Adipocyte (in vitro differentiated cells): ENCODE data around the gene KLHL12.
A peak's percentile ranks its signal among the peaks of the same experiment; 100 is the strongest.
"Not testable (repeated sequence)": the region's sequence is repeated elsewhere in the genome, so short reads cannot be mapped to it uniquely, and the experiment has no call there.

Experiments used
- DNase-seq: peaks from one replicate; pipeline ENCODE4 v3.0.0-alpha.2; 2015; ENCODE audit warnings: low read depth
- H3K27me3 ChIP-seq: replicated peaks from 2 replicates; pipeline ENCODE4 v1.7.0; 2013; ENCODE audit warnings: mild to moderate bottlenecking, low read length, moderate library complexity; ENCODE audit not compliant: control insufficient read depth, insufficient read depth
- H3K36me3 ChIP-seq: 2 replicates; pipeline ENCODE4 v1.7.0; 2013; ENCODE audit warnings: low read length, mild to moderate bottlenecking, moderate library complexity; ENCODE audit not compliant: control insufficient read depth, insufficient read depth, severe bottlenecking
- H3K4me1 ChIP-seq: 2 replicates; pipeline ENCODE4 v1.7.0; 2013; ENCODE audit warnings: mild to moderate bottlenecking, low read length, moderate library complexity; ENCODE audit not compliant: control insufficient read depth, insufficient read depth
- H3K4me3 ChIP-seq: 2 replicates; pipeline ENCODE4 v1.7.0; 2013; ENCODE audit warnings: mild to moderate bottlenecking, low read length, moderate library complexity
- H3K9ac ChIP-seq: 2 replicates; pipeline ENCODE4 v1.7.0; 2013; ENCODE audit warnings: mild to moderate bottlenecking, low read length, moderate library complexity
- H3K9me3 ChIP-seq: 2 replicates; pipeline ENCODE4 v1.7.0; 2013; ENCODE audit warnings: mild to moderate bottlenecking, low read length, moderate library complexity; ENCODE audit not compliant: control insufficient read depth

Gene KLHL12

DNA sequence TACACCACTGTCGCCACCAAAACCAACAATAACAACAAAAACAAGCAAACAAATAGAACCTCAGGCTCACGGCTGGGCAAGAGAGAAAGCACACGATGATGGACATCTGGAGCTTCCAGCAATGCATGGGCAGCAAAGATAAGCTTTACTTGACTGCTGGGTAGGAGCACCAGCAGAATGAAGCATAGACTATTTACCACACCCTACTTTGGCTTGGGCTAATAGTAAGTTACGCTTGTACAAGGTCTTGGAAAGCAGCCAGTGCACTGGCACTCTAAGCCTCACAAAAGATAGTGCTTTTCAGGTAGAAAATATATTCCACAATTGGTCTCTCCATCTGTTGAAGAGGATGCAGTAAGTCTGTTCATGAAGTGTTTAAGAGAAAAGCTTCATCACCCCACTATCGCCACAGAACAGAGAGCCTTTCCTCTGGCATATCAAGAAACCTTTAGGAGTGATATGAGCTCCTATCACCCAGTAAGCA, 17.4 kb upstream of the KLHL12 start:
- Histone ChIP-seq H3K9ac (no peak overlapping the region), H3K9me3 (no peaks in the 10 kb centered on the region)

DNA sequence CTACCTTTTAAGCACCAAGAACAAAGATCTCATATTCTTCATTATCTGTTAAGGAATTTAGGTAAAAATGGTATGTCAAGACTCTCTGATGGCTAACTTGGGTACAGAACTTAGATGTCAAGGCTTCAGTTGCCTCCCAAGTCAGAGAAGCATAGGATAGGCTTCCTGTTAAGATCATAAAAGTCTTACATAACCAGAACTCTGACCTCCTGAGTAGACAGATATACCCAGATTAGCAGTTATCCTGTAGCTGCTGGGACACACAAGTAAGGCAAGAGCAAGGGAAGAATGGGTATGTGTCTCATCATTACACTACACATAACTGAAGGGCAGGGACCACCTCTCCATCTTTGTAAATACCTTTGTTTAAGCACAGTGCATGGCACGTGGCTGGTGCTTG, 15.4 kb upstream of the KLHL12 start:
- Histone ChIP-seq H3K4me1 (no peaks in the 10 kb centered on the region), H3K27me3 (no peaks in the 10 kb centered on the region), H3K9me3 (no peaks in the 10 kb centered on the region), H3K4me3 (no peak overlapping the region), H3K9ac (no peak overlapping the region), H3K36me3 (peaks cover 80% of the 10 kb centered on the region)
- no peak for DNase-seq

More for the DNA sequence above, 17.4 kb upstream of the KLHL12 start:
- Histone ChIP-seq H3K4me1 (no peaks in the 10 kb centered on the region), H3K4me3 (no peak overlapping the region), H3K27me3 (no peaks in the 10 kb centered on the region), H3K36me3 (peaks cover 94% of the 10 kb centered on the region)
- no peak for DNase-seq

GRCh38 chr1:202941372-202941771, 14.3 kb upstream of the KLHL12 start:
- Histone ChIP-seq H3K36me3 (peaks cover 72% of the 10 kb centered on the region), H3K4me1 (no peaks in the 10 kb centered on the region)

DNA sequence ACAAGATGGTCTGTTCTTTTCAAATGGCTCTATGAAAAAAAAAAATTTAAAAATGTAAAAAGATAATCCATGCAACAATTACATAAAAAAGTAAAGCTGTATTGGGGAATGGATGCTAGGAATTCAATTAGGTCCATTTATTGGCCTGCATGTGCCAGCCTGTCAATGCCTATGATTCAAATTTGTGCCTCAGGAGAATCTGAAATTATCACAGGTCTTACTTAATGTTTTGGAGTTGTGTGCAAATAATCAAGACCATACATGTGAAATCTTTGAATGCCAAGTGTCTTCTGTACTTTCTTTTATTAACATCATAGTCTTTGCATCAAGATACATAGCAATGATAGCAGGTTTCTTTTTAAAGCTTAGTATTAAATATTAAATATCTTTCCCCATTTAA, 13.5 kb upstream of the KLHL12 start:
- no peak for DNase-seq
- Histone ChIP-seq H3K27me3 (no peaks in the 10 kb centered on the region), H3K36me3 (peaks cover 64% of the 10 kb centered on the region), H3K4me1 (no peaks in the 10 kb centered on the region), H3K4me3 (no peak overlapping the region), H3K9ac (no peak overlapping the region), H3K9me3 (no peaks in the 10 kb centered on the region)

More at GRCh38 chr1:202941372-202941771, 14.3 kb upstream of the KLHL12 start:
- Histone ChIP-seq H3K27me3 (no peaks in the 10 kb centered on the region), H3K9ac (no peak overlapping the region), H3K4me3 (no peak overlapping the region), H3K9me3 (no peaks in the 10 kb centered on the region)
- DNase-seq = no peak

- Histone ChIP-seq H3K4me3 (no peak overlapping the region), H3K9ac (no peak overlapping the region), H3K4me1 (no peaks in the 10 kb centered on the region), H3K27me3 (no peaks in the 10 kb centered on the region), H3K9me3 (no peaks in the 10 kb centered on the region), H3K36me3 (peaks cover 42% of the 10 kb centered on the region)
- no peak for DNase-seq
Observed at GRCh38 chr1:202938287-202938925, 11.4 kb upstream of the KLHL12 start.

DNA sequence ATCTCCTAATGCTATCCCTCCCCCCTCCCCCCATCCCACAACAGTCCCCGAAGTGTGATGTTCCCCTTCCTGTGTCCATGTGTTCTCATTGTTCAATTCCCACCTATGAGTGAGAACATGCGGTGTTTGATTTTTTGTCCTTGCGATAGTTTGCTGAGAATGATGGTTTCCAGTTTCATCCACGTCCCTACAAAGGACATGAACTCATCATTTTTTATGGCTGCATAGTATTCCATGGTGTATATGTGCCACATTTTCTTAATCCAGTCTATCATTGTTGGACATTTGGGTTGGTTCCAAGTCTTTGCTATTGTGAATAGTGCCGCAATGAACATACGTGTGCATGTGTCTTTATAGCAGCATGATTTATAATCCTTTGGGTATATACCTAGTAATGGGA, 9.4 kb upstream of the KLHL12 start:
- not testable (repeated sequence) for H3K27me3 ChIP-seq, H3K4me1 ChIP-seq, H3K9me3 ChIP-seq, H3K4me3 ChIP-seq, DNase-seq, H3K9ac ChIP-seq
- peaks cover 22% of the 10 kb centered on the region for H3K36me3 ChIP-seq

- Histone ChIP-seq H3K27me3 (no peaks in the 10 kb centered on the region), H3K4me3 (no peak overlapping the region), H3K9ac (no peak overlapping the region), H3K4me1 (no peaks in the 10 kb centered on the region), H3K36me3 (peaks cover 16% of the 10 kb centered on the region), H3K9me3 (peaks cover 5% of the 10 kb centered on the region)
- DNase-seq = no peak
Observed at GRCh38 chr1:202935844-202936243, 8.8 kb upstream of the KLHL12 start.

- Histone ChIP-seq H3K9me3 (peaks cover 5% of the 10 kb centered on the region), H3K36me3 (peaks cover 7% of the 10 kb centered on the region), H3K4me3 (no peak overlapping the region), H3K9ac (no peak overlapping the region), H3K27me3 (no peaks in the 10 kb centered on the region), H3K4me1 (no peaks in the 10 kb centered on the region)
- no peak for DNase-seq
Observed at GRCh38 chr1:202934755-202935154, 7.7 kb upstream of the KLHL12 start.

- no peak overlapping the region for H3K4me3 ChIP-seq
- H3K36me3 ChIP-seq = no peaks in the 10 kb centered on the region
Observed at GRCh38 chr1:202932476-202932875, 5.4 kb upstream of the KLHL12 start.

GRCh38 chr1:202923533-202923932, 3.5 kb downstream of the KLHL12 start:
- H3K27me3 ChIP-seq = no peaks in the 10 kb centered on the region
- no peak for DNase-seq
- H3K36me3 ChIP-seq = peaks cover 27% of the 10 kb centered on the region
- no peaks in the 10 kb centered on the region for H3K9me3 ChIP-seq
- H3K4me3 ChIP-seq = no peak overlapping the region
- H3K4me1 ChIP-seq = peaks cover 6% of the 10 kb centered on the region
- H3K9ac ChIP-seq = no peak overlapping the region

More at GRCh38 chr1:202932476-202932875, 5.4 kb upstream of the KLHL12 start:
- DNase-seq = no peak
- H3K9ac ChIP-seq = no peak overlapping the region
- no peaks in the 10 kb centered on the region for H3K27me3 ChIP-seq
- H3K9me3 ChIP-seq = peaks cover 5% of the 10 kb centered on the region
- no peaks in the 10 kb centered on the region for H3K4me1 ChIP-seq

DNA sequence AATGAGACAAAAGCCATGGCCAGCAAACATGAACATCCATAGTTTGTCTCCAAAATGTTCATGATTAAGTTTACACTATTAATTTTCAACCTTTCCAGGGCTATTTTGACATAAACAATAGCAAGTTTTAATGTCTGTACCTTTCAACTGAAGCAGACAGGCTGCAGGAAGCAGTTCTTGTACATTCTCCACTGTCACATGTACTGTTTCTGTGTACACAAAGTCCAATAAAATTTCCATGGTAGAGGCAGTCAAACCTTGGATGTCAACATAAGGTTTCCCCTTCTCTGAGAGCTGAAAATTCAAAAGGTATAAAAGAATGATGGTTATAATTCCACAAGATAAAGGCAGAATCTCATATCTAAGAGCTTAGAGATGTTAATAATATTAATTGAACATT, 7.4 kb downstream of the KLHL12 start:
- no peaks in the 10 kb centered on the region for H3K9me3 ChIP-seq
- H3K36me3 ChIP-seq = peaks cover 62% of the 10 kb centered on the region
- no peak for DNase-seq
- H3K27me3 ChIP-seq = no peaks in the 10 kb centered on the region
- H3K4me1 ChIP-seq = no peaks in the 10 kb centered on the region
- no peak overlapping the region for H3K9ac ChIP-seq
- no peak overlapping the region for H3K4me3 ChIP-seq

DNA sequence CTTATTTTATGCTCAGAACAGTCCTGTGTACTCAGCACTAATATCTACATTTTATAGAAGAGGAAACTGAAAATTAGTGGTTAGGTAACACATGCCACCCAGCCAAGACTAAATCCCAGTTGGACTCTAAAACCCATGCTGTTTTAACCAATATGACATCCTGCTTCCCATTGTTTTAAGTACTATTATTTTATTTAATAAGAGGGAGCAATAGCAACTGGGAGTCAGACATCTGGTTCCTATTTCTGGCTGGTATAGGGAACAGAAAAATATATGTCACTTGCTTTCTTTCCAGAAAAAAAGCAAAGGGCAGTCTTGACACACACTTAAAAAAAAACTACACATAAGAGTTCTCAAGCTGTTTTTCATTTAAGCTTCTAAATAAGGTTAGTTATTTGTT, 11.9 kb downstream of the KLHL12 start:
- peaks cover 84% of the 10 kb centered on the region for H3K36me3 ChIP-seq

More for the DNA sequence above, 11.9 kb downstream of the KLHL12 start:
- Histone ChIP-seq H3K9ac (no peak overlapping the region), H3K27me3 (no peaks in the 10 kb centered on the region), H3K9me3 (no peaks in the 10 kb centered on the region), H3K4me1 (peaks cover 3% of the 10 kb centered on the region), H3K4me3 (no peak overlapping the region)
- peak; percentile 4 for DNase-seq
